Right renal pelvis (tissue), 4 donors: ENCODE measurements around the gene CCNI. TPM values are rescaled to one million over a fixed set of nuclear protein-coding genes. Genes with fewer than 3 reads are reported as not detected.
"Not testable (repeated sequence)": the region's sequence is repeated elsewhere in the genome, so short reads cannot be mapped to it uniquely, and the experiment has no call there.

Experiments
- DNase-seq, 4 donors: peaks; one replicate each; pipeline ENCODE4 v3.0.0-alpha.2; 2013; ENCODE audit warnings: low read depth in 4 of 4, low spot score in 3 of 4, missing footprints in 1 of 4
- polyA plus RNA-seq, 4 donors: library from polyadenylated mRNA; unstranded; fragments of 120-200 nt; gene quantifications; one replicate each; pipeline ENCODE4 v1.2.1, GENCODE V29; 2013; ENCODE audit not compliant: insufficient read length in 4 of 4

CCNI gene
- polyA plus RNA-seq, 4 donors, result 385 to 433 (median 387) TPM

GRCh38 chr4:77082886-77083608 is 7.3 kb upstream of the CCNI start:
- DNase-seq, result no peak

GRCh38 chr4:77080806-77081205 is 5.0 kb upstream of the CCNI start:
- not testable (repeated sequence) for DNase-seq

GRCh38 chr4:77079281-77079680 is 3.5 kb upstream of the CCNI start:
- DNase-seq, result no peak

GRCh38 chr4:77078401-77078800 is 2.6 kb upstream of the CCNI start:
- DNase-seq, result no peak

- no peak for DNase-seq
Measured at GRCh38 chr4:77076889-77077635, 1.3 kb upstream of the CCNI start.

- DNase-seq, result no peak
Measured at GRCh38 chr4:77074981-77075855, 571 bp downstream of the CCNI start.

GRCh38 chr4:77074381-77074831 is 1.4 kb downstream of the CCNI start:
- no peak for DNase-seq

GRCh38 chr4:77073981-77074380 is 1.8 kb downstream of the CCNI start:
- DNase-seq, result no peak

GRCh38 chr4:77073106-77073809 is 2.5 kb downstream of the CCNI start:
- no peak for DNase-seq

GRCh38 chr4:77072195-77072753 is 3.5 kb downstream of the CCNI start:
- no peak for DNase-seq

- DNase-seq, result not testable (repeated sequence)
Measured at GRCh38 chr4:77069514-77069913, 6.3 kb downstream of the CCNI start.

- DNase-seq, result no peak
Measured at GRCh38 chr4:77065382-77065781, 10.4 kb downstream of the CCNI start.

GRCh38 chr4:77062856-77063255 is 12.9 kb downstream of the CCNI start:
- no peak for DNase-seq

- no peak for DNase-seq
Measured at GRCh38 chr4:77052352-77052751, 23.4 kb downstream of the CCNI start.

GRCh38 chr4:77050962-77051361 is 24.8 kb downstream of the CCNI start:
- DNase-seq, result no peak

- no peak for DNase-seq
Measured at GRCh38 chr4:77047037-77047436, 28.8 kb downstream of the CCNI start.

- DNase-seq, result no peak
Measured at GRCh38 chr4:77045490-77045889, 30.3 kb downstream of the CCNI start.

- peak in 2 of 4 donors; percentile 30 to 33 for DNase-seq
Measured at GRCh38 chr4:77044461-77045150, 31.2 kb downstream of the CCNI start.

GRCh38 chr4:77043507-77044136 is 32.2 kb downstream of the CCNI start:
- no peak for DNase-seq
